Mesenteric fat pad (tissue), 1 donor: ENCODE results near the gene RHEB. TPM values are rescaled to one million over a fixed set of nuclear protein-coding genes. Genes with fewer than 3 reads are reported as not detected.

Experiments used
- DNase-seq: peaks from one replicate; pipeline ENCODE4 v3.0.0-alpha.2; 2020; ENCODE audit warnings: low spot score
- total RNA-seq: library from RNA; stranded (reverse); fragmentation: NEBNext Ultra II Directional; extraction: Animal tissue kit (Norgen Biotek cat#: 25700); gene quantifications from one replicate; pipeline ENCODE4 v1.2.1, GENCODE V29; 2021
- donor health status: DM: yes; HTN: yes; CAD: no.

RHEB gene
- total RNA-seq, 1 donor from 2014 or later, result 162 TPM

DNA sequence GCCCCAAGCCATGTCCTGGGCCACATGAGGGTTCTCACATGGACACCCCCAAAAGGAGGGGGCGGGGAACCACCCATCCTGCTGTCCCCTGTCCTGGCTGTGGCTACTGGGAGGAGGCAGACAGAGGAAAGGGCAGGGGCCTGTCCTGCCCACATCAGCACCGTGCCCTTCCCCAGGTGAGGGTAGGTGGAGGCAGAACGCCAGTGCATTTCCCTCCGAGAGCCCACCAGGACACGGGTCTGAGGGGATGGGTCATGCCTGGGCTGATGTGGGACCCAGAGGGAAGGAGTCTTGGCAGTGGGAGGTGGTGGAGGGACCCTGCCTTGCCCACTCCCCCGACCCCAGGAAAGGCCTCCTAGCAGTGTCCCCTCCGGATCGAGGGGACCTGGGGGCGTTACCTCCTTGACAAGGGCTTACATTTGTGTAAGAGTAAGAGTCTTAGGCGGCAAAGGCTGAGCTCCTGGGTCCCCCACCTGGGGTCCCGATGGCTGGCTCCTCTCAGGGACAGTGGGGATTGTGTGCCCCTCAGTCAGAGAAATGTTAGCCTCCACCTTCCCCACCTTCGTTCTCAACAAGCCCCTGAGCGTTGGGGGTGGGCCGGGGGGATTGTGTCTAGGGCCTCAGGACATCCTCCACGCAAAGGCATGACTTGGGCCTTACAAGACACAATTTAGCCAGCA, 85.8 kb downstream of the RHEB start:
- DNase-seq, result no peak

GRCh38 chr7:151432658-151433521, 86.8 kb downstream of the RHEB start:
- no peak for DNase-seq

- DNase-seq, result no peak
Observed at GRCh38 chr7:151431768-151432311, 87.9 kb downstream of the RHEB start.

DNA sequence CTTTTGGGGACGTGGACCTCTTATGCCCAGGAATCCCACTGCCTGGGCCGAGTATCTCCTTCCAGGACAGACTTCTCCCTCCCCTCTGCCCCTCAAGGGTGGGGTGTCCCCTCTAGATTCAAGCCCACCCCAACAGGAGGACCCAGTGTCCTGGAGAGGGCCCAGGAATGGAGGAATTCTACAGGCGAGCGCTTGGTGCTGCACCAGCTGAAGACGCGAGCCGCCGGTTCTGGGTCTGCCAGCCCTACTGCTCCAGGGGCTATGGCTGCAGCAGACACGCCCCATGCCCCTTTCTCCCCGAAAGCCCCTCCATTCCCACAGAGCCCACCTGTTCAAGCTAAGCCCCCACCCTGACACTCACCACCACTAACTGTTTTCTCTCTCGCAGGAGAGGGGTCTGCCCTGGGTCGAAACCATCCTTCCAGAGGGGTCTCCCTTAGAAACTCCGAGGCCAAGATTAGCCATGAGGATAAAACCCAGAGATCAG, 88.4 kb downstream of the RHEB start:
- no peak for DNase-seq

DNA sequence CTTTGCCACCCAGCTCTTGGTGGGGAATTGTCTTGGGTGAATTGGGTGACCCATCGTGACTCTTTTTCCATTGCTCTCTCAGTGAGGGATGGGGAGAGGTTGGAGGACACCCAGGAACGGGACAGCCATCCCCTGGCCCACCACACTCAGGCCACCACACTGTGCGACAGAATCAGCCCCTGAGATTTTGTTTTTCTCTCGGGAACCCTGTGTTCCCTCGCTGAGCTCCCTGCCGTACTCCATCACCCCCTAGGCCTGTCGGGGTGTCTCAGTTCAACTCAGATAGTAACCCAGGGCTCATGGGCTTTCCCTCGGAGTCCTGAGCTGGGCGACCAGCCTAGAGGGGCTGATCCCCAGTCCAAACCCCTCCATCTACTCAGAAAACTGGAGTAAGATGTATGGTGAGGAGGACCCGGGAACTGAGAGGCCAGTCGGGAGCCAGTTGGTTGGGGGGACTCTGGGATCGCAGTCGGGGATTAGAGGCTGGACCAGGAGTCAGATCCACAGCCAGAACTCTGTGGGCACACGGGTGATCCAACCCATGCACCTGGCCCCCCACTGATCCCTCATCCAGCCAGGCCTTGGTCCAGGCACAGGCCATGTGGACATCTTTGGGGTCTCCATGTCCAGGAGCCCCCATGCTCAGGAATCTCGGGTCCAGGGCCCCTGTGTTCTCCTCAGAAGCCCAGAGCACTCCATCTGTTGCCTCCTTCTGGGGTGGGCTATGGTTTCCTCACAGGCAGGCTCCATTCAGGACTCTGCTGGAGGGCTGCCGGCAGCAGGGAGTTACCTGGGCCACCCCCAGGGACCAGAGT, 89.1 kb downstream of the RHEB start:
- DNase-seq, result no peak

DNA sequence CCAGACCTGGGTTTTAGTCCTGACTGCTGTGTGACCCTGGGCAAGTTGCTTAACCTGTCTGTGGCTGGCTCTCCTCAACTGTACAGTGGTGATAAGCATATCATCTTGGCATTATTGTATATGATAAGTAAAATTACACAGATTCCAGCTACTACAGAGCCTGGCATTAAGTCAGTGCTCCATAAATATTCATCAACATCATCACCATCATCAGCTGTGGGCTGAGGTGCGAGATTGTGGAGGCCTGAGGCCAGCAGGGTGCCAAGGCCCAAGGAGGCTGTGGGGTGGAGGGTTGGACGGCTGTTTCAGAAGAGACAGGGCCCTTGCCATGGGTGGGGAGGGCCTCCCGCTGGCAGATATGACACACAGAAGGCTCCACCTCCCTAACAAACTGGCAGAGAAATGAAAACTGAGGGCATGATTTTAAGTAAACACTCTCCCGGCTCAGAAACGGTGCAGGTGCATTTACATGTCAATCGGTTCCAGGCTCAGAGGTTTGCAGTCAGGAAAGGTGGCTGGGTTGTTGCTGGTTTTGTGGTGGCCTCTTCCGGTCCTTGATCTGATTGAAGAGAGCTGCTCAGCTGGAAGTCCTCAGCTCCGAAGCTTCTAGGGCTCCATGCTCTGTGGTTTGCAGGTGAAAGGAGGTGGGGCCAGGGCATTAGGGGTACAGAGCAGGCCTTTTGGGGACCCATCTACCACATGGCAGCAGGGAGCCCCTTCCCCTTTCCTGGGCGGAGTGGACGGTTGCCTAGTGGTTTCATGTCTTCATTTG, 89.9 kb downstream of the RHEB start:
- no peak for DNase-seq

DNA sequence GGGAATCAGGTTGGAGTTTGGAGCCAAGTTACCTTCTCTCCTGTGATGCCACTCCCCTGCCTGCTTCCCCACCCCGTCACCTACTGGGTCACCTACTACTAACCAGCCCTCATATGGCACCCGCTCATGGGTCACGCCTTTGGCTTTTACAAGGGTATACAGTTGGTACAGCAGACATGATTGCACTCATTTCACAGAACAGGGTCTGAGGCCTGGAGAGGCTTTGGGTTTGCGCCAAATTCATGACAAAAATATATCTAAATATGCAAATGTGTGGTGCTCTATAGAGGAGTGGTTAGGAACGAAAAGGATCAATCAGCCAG, 90.5 kb downstream of the RHEB start:
- DNase-seq, result no peak

DNA sequence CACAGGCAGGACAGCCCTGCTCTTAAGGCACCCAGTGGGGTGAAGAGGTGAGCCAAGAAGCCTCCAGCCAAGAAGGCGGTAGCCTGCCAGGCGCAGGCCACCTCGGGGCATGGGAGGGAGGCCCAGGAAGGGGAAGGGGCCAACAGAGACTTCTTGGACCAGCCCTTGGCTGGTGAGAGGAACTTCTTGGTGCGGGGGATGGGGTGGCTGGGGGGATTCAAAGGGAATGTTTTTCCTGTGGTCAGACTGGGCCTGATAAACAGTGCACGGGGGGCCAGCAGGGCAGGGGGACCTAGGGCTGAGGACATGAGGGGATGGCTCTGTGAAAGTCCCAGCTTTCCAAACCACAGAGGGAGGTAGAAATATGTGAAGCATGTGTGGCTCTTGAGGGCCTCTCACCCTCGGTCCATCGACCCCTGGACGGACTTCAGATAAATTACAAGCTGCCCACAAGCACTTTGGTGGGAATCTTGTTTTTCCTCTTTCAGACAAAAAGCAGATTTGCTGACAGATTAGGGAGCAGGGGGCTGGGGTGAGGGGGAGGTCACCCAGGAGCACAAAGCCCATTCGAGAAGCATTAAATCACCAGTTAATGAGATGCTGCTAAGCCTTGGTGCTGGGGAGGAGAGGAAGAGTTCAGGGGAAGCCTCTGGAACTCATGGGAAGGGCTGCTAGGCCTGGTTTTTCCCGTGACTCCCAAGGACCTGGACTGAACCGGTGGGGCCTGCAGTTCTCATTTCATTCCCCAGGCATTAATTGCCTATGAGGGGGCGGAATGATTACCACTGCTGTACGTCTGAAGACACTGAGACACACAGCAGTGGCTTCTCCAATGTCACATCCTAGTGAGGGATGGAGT, 91.1 kb downstream of the RHEB start:
- no peak for DNase-seq

DNA sequence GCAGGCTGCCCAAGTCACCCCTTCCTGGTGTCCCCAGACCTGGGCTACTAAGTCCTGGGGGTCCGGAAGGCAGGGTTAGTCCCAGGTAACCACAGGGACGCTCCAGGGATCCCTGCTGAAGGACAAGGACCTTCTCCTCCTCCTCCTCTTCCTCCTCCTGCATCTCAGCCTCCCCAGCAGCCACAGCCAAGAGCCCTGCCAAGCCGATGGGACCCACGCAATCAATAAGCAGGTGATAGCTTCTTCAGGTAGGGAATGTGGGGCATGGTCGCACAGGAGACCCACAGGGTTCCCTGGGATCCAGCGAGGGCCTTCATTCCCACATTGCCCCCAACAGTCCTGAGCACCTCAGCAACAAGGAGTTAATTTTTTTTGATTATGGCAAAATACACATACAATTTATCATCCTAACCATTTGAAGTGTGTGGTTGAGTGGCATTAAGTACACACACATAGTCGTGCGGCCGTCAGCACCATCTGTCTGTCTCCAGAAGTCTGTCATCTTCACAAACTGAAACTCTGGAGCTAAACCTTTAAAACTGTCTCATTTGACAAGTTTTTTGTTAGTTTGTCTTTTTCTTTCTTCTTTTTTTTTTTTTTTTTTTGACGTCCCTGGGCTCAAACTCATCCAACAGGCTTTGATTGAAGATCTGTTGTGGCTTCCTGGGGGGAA, 91.9 kb downstream of the RHEB start:
- no peak for DNase-seq

DNA sequence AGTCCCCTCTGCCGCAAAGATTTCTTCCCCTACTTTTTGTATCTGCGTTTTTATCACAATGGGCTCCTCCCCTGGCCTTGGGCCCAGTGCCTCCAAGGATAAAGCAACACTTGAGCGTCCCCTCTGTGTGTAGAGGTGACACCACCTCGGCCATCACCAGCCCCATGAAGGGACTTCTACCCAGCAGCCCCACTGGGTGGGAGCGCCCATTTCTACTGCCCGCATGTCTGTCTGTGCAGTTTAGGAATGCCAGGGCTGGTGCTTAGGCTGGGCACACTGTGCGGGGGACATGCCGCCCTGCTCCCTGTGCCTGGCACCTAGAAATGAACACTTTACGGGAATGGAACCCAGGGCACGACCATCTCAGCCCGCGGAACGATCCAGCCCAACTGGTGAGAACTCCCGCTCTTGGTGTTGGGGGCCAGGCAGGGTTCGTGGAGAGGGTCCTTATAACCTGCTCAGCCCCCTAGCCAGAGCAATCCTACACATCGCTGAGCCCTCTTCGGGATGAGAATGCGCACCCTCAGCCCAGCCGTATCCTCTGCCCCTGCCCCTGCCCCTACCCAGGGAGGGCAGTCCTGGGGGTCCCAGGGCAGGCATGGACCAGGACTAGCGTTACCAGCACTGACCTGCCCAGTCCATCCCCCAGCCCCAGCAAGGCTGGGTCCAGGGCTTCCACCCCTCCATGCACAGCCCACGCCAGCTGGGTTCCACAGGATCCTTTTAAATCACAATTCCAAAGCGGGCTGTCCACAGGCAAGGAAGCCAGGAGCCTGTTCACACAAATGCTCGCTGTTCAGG, 92.6 kb downstream of the RHEB start:
- DNase-seq, result no peak

DNA sequence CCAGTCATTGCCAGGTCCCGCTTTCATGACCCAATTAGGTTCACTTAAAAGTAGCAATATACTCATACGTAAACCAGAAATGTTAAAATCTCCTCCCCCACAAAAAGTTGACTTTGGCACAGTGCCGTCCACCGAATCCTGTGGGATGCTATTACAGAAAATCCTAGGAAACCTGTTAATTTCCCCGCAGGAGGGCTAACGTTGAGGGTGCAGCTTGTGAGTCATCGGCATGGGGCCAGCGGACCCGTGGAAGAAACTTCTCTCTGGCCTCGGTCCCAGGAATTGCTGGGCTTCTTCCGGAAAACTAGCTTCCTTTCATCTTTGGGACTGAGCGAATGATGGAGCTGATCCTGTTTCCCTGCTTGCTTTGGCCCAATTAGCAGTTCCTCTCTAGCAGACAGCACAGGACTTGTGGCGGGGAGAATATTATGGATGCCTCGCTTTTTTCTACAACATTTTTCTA, 93.2 kb downstream of the RHEB start:
- DNase-seq, result no peak

- no peak for DNase-seq
Observed at GRCh38 chr7:151425670-151426440, 93.8 kb downstream of the RHEB start.

DNA sequence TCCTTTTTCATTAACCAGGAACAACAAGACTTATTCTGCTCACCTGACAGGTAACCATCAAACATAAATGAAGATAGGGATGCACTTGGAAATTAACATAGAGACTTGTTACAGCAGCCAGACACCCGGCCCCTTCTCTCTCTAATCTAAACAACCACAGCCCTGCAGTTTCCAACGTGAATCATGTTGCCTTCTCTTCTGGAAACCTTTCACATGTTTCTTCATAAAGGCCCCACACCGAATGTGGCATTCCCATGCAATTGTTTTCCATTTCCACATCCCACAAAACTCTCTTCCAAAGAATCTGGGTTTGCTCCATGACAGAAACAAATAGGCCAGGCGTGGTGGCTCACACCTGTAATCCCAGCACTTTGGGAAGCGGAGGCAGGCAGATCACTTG, 94.9 kb downstream of the RHEB start:
- no peak for DNase-seq

DNA sequence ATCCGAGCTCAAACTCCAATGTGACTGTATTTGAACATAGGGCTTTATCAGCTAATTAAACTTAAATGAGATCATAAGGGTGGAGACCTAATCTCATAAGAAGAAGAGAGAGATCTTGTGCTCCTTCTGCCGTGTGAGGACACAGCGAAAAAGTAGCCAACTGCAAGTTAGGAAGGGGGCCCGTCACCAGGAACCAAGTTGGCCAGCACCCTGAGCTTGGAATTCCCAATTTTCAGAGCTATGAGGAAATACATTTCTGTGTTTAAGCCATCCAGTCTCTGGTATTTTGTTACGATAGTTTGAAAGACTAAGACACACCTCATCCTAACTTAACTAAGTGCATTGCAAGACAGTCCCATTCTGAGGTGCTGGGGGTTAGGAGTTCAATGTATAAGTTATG, 95.8 kb downstream of the RHEB start:
- DNase-seq, result no peak

DNA sequence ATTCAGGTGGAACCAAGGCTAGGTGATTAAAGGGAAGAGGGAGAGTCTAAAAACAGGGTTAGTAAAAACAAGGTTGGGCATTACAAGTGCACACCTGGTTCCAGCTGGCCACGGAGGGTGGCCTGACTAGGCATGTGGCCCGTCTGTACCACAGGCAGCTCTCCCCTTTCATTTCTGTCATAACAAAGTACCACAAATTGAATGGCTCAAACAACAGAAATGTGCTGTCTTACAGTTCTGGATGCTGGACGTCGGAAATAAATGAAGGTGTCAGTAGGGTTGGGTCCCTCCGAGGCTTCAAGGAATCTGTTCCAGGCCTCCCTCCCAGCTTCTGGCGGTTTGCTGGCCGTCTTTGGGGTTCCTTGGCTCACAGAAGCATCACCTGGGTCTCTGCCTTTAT, 96.5 kb downstream of the RHEB start:
- no peak for DNase-seq

DNA sequence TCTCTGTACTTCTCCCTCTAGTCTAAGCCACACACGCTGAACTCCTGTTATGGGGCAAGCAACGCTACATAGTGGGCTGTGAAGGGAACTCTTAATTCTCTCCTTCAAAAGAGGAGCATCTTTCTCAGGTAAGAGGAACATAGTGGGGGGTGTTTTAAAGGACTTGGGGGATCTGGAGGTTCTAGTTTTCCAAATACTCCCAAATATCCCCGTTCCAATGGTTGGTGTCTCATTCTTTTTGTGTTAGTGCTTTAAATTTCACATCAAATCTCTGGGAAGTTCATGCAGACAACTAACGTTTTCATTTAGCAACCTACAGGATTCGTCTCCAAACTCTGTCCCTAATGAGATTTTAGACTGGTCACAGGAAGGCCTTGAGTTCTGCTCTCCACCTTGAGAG, 97.5 kb downstream of the RHEB start:
- no peak for DNase-seq

- no peak for DNase-seq
Observed at GRCh38 chr7:151420144-151420543, 99.6 kb downstream of the RHEB start.

GRCh38 chr7:151416941-151417315, 102.8 kb downstream of the RHEB start:
- no peak for DNase-seq
